ENCODE results near the gene SBNO2. TPM values are rescaled to one million over a fixed set of nuclear protein-coding genes. Genes with fewer than 3 reads are reported as not detected.

The SBNO2 gene
- total RNA-seq, 2 donors from 2014 or later, result 55.4 to 182 TPM

GRCh38 chr19:1063030-1063908 lies 110.8 kb downstream of the SBNO2 start:
- Histone ChIP-seq H3K4me3 (no peak overlapping the region), H3K36me3 (no peaks in the 10 kb centered on the region), H3K27ac (no peak overlapping the region), H3K4me1 (ENCODE audit: control insufficient read depth in 1 of 2, low read depth in 2 of 2) (peaks cover 8 to 34% of the 10 kb centered on the region in 2 donors), H3K9me3 (peaks cover 6% of the 10 kb centered on the region), H3K27me3 (replicated peaks; ENCODE audit: insufficient read depth) (no peaks in the 10 kb centered on the region)
- DNase-seq (ENCODE audit: low spot score) (no peak), ATAC-seq (ENCODE audit: insufficient number of reproducible peaks, low FRiP score, low read depth) (no peak)
- no peak for TF ChIP-seq CTCF (IDR thresholded peaks at IDR 0.05)

GRCh38 chr19:1062387-1063029 lies 111.6 kb downstream of the SBNO2 start:
- ATAC-seq (ENCODE audit: insufficient number of reproducible peaks, low FRiP score, low read depth) (no peak), DNase-seq (ENCODE audit: low spot score) (no peak)
- TF ChIP-seq CTCF (IDR thresholded peaks at IDR 0.05), result no peak
- no peak overlapping the region for H3K4me3 ChIP-seq
- H3K4me1 ChIP-seq (ENCODE audit: control insufficient read depth in 1 of 2, low read depth in 2 of 2), result peaks cover 8 to 30% of the 10 kb centered on the region in 2 donors
- peaks cover 12% of the 10 kb centered on the region for H3K9me3 ChIP-seq
- no peak overlapping the region for H3K27ac ChIP-seq
- no peaks in the 10 kb centered on the region for H3K27me3 ChIP-seq (replicated peaks; ENCODE audit: insufficient read depth)
- H3K36me3 ChIP-seq, result no peaks in the 10 kb centered on the region

- Histone ChIP-seq H3K4me3 (no peak overlapping the region), H3K36me3 (no peaks in the 10 kb centered on the region), H3K27ac (no peak overlapping the region), H3K9me3 (peaks cover 17% of the 10 kb centered on the region), H3K27me3 (replicated peaks; ENCODE audit: insufficient read depth) (no peaks in the 10 kb centered on the region), H3K4me1 (ENCODE audit: control insufficient read depth in 1 of 2, low read depth in 2 of 2) (peaks cover 5 to 25% of the 10 kb centered on the region in 2 donors)
- TF ChIP-seq CTCF (IDR thresholded peaks at IDR 0.05), result no peak
- DNase-seq (ENCODE audit: low spot score), result no peak
- no peak for ATAC-seq (ENCODE audit: insufficient number of reproducible peaks, low FRiP score, low read depth)
Measured at GRCh38 chr19:1061987-1062386, 112.1 kb downstream of the SBNO2 start.

- Histone ChIP-seq H3K4me1 (ENCODE audit: control insufficient read depth in 1 of 2, low read depth in 2 of 2) (peaks cover 5 to 12% of the 10 kb centered on the region in 2 donors), H3K4me3 (no peak overlapping the region), H3K36me3 (no peaks in the 10 kb centered on the region), H3K27me3 (replicated peaks; ENCODE audit: insufficient read depth) (no peaks in the 10 kb centered on the region), H3K27ac (no peak overlapping the region), H3K9me3 (peaks cover 30% of the 10 kb centered on the region)
- DNase-seq (ENCODE audit: low spot score), result no peak
- TF ChIP-seq CTCF (IDR thresholded peaks at IDR 0.05), result no peak
- no peak for ATAC-seq (ENCODE audit: insufficient number of reproducible peaks, low FRiP score, low read depth)
Measured at GRCh38 chr19:1060689-1061088, 113.4 kb downstream of the SBNO2 start.

GRCh38 chr19:1058112-1058511 lies 116.0 kb downstream of the SBNO2 start:
- Histone ChIP-seq H3K36me3 (no peaks in the 10 kb centered on the region), H3K27me3 (replicated peaks; ENCODE audit: insufficient read depth) (no peaks in the 10 kb centered on the region), H3K27ac (no peak overlapping the region), H3K4me1 (ENCODE audit: control insufficient read depth in 1 of 2, low read depth in 2 of 2) (no peaks in the 10 kb centered on the region), H3K4me3 (no peak overlapping the region), H3K9me3 (peaks cover 30% of the 10 kb centered on the region)
- TF ChIP-seq CTCF (IDR thresholded peaks at IDR 0.05), result no peak
- DNase-seq (ENCODE audit: low spot score), result no peak
- no peak for ATAC-seq (ENCODE audit: insufficient number of reproducible peaks, low FRiP score, low read depth)
